ENCODE results near the gene CHMP6.
"Not testable (repeated sequence)": the region's sequence is repeated elsewhere in the genome, so short reads cannot be mapped to it uniquely, and the experiment has no call there.

Gene CHMP6

GRCh38 chr17:81030312-81030711 lies 38.7 kb downstream of the CHMP6 start:
- not testable (repeated sequence) for DNase-seq (ENCODE audit: low spot score)

GRCh38 chr17:81030741-81031565 lies 39.3 kb downstream of the CHMP6 start:
- DNase-seq (ENCODE audit: low spot score) = no peak

GRCh38 chr17:81031566-81032550 lies 40.2 kb downstream of the CHMP6 start:
- no peak for DNase-seq (ENCODE audit: low spot score)

GRCh38 chr17:81032641-81033480 lies 41.2 kb downstream of the CHMP6 start:
- DNase-seq (ENCODE audit: low spot score) = no peak

- no peak for DNase-seq (ENCODE audit: low spot score)
Measured at GRCh38 chr17:81033535-81034167, 42.0 kb downstream of the CHMP6 start.

- DNase-seq (ENCODE audit: low spot score) = no peak
Measured at GRCh38 chr17:81034168-81034777, 42.6 kb downstream of the CHMP6 start.

GRCh38 chr17:81034779-81035520 lies 43.3 kb downstream of the CHMP6 start, which contains the start of gene BAIAP2:
BAIAP2 (plus strand) TSS chr17:81035151; CDS start chr17:81035255, 104 bp downstream.
- peak; percentile 99 for DNase-seq (ENCODE audit: low spot score)

GRCh38 chr17:81035521-81036196 lies 44.0 kb downstream of the CHMP6 start:
- DNase-seq (ENCODE audit: low spot score) = no peak

GRCh38 chr17:81036197-81036941 lies 44.7 kb downstream of the CHMP6 start:
- DNase-seq (ENCODE audit: low spot score) = no peak

- DNase-seq (ENCODE audit: low spot score) = no peak
Measured at GRCh38 chr17:81037026-81037797, 45.6 kb downstream of the CHMP6 start.

GRCh38 chr17:81037798-81038733 lies 46.4 kb downstream of the CHMP6 start:
- DNase-seq (ENCODE audit: low spot score) = no peak

GRCh38 chr17:81039096-81039495 lies 47.5 kb downstream of the CHMP6 start:
- DNase-seq (ENCODE audit: low spot score) = no peak

- no peak for DNase-seq (ENCODE audit: low spot score)
Measured at GRCh38 chr17:81039854-81040758, 48.5 kb downstream of the CHMP6 start.

GRCh38 chr17:81040791-81041337 lies 49.2 kb downstream of the CHMP6 start:
- no peak for DNase-seq (ENCODE audit: low spot score)

- DNase-seq (ENCODE audit: low spot score) = no peak
Measured at GRCh38 chr17:81042606-81043005, 51.0 kb downstream of the CHMP6 start.
